ENCODE results near the gene ZNF750. TPM values are rescaled to one million over a fixed set of nuclear protein-coding genes. Genes with fewer than 3 reads are reported as not detected.

ZNF750 gene
- total and polyA plus RNA-seq, 10 of the 15 experiments (the other 5 are each of a cell fraction or from before 2014, with no cell fraction given) = 0.06 TPM; not detected in 9

DNA sequence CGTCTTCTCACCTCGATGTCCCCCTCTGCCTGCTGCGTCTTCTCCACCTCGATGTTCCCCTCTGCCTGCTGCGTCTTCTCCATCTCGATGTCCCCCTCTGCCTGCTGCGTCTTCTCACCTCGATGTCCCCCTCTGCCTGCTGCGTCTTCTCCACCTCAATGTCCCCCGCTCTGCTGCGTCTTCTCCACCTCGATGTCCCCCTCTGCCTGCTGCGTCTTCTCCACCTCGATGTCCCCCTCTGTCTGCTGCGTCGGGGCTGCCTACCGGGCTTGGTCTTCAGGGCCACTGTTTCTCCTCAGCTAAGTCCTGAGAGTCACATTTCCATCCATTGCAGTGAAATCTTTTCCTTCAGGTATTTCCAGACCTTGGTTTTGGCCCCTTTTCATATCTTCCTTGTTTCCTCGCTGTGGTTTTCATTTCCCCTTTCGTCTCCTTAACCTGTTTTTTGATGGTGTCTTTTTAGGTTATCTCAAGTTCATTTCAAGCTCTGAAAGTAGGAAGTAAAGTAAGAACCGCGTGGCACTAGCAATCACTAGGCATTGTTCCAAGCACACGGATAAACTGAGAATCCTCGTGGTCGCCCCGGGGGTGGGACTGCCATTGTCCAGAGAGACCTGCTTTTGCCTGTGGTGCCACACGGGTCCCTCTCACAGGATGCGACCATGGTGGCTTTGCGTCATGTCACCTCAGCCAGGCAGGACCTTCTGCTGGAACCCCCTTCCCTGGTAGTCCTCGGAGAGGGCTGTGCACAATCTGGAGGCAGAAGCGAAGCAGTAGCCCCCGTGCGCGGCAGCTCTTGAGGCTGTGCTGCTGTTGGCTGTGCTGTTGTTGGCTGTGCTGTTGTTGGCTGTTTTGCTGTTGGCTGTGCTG, 9.5 kb upstream of the ZNF750 start (continued):
- TF ChIP-seq, protein P1, sequence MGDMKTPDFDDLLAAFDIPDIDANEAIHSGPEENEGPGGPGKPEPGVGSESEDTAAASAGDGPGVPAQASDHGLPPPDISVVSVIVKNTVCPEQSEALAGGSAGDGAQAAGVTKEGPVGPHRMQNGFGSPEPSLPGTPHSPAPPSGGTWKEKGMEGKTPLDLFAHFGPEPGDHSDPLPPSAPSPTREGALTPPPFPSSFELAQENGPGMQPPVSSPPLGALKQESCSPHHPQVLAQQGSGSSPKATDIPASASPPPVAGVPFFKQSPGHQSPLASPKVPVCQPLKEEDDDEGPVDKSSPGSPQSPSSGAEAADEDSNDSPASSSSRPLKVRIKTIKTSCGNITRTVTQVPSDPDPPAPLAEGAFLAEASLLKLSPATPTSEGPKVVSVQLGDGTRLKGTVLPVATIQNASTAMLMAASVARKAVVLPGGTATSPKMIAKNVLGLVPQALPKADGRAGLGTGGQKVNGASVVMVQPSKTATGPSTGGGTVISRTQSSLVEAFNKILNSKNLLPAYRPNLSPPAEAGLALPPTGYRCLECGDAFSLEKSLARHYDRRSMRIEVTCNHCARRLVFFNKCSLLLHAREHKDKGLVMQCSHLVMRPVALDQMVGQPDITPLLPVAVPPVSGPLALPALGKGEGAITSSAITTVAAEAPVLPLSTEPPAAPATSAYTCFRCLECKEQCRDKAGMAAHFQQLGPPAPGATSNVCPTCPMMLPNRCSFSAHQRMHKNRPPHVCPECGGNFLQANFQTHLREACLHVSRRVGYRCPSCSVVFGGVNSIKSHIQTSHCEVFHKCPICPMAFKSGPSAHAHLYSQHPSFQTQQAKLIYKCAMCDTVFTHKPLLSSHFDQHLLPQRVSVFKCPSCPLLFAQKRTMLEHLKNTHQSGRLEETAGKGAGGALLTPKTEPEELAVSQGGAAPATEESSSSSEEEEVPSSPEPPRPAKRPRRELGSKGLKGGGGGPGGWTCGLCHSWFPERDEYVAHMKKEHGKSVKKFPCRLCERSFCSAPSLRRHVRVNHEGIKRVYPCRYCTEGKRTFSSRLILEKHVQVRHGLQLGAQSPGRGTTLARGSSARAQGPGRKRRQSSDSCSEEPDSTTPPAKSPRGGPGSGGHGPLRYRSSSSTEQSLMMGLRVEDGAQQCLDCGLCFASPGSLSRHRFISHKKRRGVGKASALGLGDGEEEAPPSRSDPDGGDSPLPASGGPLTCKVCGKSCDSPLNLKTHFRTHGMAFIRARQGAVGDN (IDR thresholded peaks at IDR 0.05) = no peak
- no peak for TF ChIP-seq MXI1 (IDR thresholded peaks at IDR 0.05; ENCODE audit: low read depth, low read length)
- no peak for TF ChIP-seq POLR2A (IDR thresholded peaks at IDR 0.05; ENCODE audit: low read depth, low read length)
- TF ChIP-seq CEBPB (IDR thresholded peaks at IDR 0.05; ENCODE audit: borderline replicate concordance in 1 of 2, low read depth in 2 of 2, low read length in 2 of 2) = no peak
- no peak for TF ChIP-seq NR2F1 (conservative IDR thresholded peaks at IDR 0.05)
- TF ChIP-seq, protein P2, sequence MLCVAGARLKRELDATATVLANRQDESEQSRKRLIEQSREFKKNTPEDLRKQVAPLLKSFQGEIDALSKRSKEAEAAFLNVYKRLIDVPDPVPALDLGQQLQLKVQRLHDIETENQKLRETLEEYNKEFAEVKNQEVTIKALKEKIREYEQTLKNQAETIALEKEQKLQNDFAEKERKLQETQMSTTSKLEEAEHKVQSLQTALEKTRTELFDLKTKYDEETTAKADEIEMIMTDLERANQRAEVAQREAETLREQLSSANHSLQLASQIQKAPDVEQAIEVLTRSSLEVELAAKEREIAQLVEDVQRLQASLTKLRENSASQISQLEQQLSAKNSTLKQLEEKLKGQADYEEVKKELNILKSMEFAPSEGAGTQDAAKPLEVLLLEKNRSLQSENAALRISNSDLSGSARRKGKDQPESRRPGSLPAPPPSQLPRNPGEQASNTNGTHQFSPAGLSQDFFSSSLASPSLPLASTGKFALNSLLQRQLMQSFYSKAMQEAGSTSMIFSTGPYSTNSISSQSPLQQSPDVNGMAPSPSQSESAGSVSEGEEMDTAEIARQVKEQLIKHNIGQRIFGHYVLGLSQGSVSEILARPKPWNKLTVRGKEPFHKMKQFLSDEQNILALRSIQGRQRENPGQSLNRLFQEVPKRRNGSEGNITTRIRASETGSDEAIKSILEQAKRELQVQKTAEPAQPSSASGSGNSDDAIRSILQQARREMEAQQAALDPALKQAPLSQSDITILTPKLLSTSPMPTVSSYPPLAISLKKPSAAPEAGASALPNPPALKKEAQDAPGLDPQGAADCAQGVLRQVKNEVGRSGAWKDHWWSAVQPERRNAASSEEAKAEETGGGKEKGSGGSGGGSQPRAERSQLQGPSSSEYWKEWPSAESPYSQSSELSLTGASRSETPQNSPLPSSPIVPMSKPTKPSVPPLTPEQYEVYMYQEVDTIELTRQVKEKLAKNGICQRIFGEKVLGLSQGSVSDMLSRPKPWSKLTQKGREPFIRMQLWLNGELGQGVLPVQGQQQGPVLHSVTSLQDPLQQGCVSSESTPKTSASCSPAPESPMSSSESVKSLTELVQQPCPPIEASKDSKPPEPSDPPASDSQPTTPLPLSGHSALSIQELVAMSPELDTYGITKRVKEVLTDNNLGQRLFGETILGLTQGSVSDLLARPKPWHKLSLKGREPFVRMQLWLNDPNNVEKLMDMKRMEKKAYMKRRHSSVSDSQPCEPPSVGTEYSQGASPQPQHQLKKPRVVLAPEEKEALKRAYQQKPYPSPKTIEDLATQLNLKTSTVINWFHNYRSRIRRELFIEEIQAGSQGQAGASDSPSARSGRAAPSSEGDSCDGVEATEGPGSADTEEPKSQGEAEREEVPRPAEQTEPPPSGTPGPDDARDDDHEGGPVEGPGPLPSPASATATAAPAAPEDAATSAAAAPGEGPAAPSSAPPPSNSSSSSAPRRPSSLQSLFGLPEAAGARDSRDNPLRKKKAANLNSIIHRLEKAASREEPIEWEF (IDR thresholded peaks at IDR 0.05; ENCODE audit: insufficient replicate concordance, low read depth, low read length) = no peak
- TF ChIP-seq RELA (IDR thresholded peaks at IDR 0.05; ENCODE audit: borderline replicate concordance, partially characterized antibody) = no peak
- no peak for TF ChIP-seq MTA3 (IDR thresholded peaks at IDR 0.05; ENCODE audit: borderline replicate concordance, low read length)
- TF ChIP-seq PML (IDR thresholded peaks at IDR 0.05; ENCODE audit: low read length) = no peak
- TF ChIP-seq ZNF207 (IDR thresholded peaks at IDR 0.05; ENCODE audit: borderline replicate concordance) = no peak
- TF ChIP-seq, protein P3, sequence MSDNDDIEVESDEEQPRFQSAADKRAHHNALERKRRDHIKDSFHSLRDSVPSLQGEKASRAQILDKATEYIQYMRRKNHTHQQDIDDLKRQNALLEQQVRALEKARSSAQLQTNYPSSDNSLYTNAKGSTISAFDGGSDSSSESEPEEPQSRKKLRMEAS (IDR thresholded peaks at IDR 0.05; ENCODE audit: low read depth, low read length) = no peak
- TF ChIP-seq EED (IDR thresholded peaks at IDR 0.05; ENCODE audit: low read depth) = no peak
- no peak for TF ChIP-seq TBL1XR1 (IDR thresholded peaks at IDR 0.05; ENCODE audit: low read depth, low read length)
- no peak for TF ChIP-seq NFYA (IDR thresholded peaks at IDR 0.05; ENCODE audit: borderline replicate concordance, low read depth, low read length)
- no peak for TF ChIP-seq NBN (IDR thresholded peaks at IDR 0.05)
- peak; percentile 18; the same call in 1 of the 2 replicates for TF ChIP-seq SPI1 (IDR thresholded peaks at IDR 0.05; ENCODE audit: borderline replicate concordance, insufficient read depth, low read depth, low read length)
- TF ChIP-seq, protein P4, sequence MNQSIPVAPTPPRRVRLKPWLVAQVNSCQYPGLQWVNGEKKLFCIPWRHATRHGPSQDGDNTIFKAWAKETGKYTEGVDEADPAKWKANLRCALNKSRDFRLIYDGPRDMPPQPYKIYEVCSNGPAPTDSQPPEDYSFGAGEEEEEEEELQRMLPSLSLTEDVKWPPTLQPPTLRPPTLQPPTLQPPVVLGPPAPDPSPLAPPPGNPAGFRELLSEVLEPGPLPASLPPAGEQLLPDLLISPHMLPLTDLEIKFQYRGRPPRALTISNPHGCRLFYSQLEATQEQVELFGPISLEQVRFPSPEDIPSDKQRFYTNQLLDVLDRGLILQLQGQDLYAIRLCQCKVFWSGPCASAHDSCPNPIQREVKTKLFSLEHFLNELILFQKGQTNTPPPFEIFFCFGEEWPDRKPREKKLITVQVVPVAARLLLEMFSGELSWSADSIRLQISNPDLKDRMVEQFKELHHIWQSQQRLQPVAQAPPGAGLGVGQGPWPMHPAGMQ (IDR thresholded peaks at IDR 0.05; ENCODE audit: borderline replicate concordance) = no peak
- no peak for TF ChIP-seq BHLHE40 (IDR thresholded peaks at IDR 0.05; ENCODE audit: borderline replicate concordance in 1 of 2, low read depth in 2 of 2, low read length in 1 of 2)
- peak; percentile 69 for TF ChIP-seq RUNX3 (IDR thresholded peaks at IDR 0.05; ENCODE audit: low read length)
